ENCODE results near the gene ADGRL3.

GRCh38 chr4:61239250-61239649, 39.1 kb downstream of the ADGRL3 start:
- TF ChIP-seq POLR2A (IDR thresholded peaks at IDR 0.05): no peak
- TF ChIP-seq CTCF (IDR thresholded peaks at IDR 0.05): no peak
- TF ChIP-seq EP300 (IDR thresholded peaks at IDR 0.05): no peak
